Stimulated activated naive CD8-positive, alpha-beta T cell treated with anti-CD3 and anti-CD28 coated beads, Interleukin-15, Interleukin-2, amounts not matched to agents 100 U/mL and 50 U/mL, for 24 hours (primary cell): ENCODE data around the gene CACNA2D4.

Experiments
- ATAC-seq: fragments of 150-1000 bp; cut with Tn5 transposase; one replicate; pipeline ENCODE4 v1.10.0; 2021
- DNase-seq: peaks from one replicate; pipeline ENCODE4 v3.0.0; 2021

CACNA2D4 gene

DNA sequence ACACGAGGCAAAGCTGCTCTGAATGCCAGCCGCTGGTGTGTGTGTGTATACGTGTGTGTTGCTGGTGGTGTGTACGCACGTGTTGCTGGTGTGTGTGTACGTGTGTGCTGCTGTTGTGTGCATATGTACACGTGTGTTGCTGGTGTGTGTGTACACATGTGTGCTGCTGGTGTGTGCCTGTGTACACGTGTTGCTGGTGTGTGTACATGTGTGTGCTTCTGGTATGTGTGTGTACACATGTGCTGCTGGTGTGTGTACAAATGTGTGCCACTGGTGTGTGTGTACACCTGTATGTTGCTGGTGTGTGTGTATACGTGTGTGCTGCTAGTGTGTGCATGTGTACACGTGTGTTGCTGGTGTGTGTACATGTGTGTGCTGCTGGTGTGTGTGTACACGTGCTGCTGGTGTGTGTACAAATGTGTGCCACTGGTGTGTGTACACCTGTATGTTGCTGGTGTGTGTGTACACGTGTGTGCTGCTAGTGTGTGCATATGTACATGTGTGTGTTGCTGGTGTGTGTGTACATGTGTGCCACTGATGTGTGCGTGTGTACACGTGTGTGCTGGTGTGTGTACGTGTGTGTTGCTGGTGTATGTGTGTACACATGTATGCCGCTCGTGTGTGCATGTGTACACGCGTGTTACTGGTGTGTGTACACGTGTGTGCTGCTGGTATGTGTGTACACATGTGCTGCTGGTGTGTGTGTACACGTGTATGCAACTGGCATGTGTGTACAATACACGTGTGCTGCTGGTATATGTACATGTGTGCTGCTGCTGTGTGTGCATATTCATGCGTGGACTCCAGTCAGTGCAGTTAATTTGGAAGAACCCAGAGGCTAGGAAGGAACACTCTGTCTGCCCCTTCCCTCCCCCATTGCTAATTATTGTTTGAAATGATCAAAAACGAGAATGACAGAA lies 47.2 kb downstream of the CACNA2D4 start:
- no peak for DNase-seq
- no peak for ATAC-seq

DNA sequence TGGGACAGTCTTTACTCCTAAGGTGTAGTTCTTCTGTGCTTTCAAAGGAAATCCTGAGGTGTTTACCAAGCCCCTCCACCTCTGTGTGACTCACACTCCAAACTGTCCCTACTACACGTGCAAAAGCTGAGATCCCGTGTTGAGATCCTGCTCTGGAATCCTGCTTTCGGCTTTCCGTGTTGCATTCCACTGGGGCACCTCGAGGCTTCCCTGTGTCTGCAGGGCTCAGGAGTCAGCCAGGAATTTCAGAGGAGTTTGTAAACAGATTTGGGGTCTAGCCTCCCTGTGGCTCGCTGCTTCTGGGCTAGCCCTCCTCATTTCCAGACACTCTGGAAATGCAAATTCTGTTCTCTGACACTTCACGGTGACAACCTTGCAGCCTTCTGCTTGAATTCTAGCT lies 48.4 kb downstream of the CACNA2D4 start:
- DNase-seq (no peak), ATAC-seq (no peak)

DNA sequence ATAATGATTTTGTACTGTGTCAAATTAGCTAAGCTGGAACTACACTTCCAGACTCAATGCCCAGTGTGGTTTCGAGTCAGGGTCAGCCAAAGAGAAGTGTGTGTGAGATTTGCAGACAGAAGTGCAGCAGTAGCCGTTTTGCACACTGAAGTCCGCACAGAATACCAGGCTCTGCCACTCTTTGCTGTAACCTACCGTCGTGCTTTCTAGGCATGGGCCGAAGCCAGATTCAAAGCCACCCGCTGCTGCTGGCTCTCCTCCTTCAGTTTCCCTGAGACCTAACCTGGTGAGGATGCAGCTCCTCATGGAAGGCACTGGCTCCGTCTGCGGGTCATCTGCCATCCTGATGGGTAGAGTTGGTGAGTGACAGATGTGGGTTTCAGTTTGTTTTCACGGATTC lies 49.3 kb downstream of the CACNA2D4 start:
- no peak for ATAC-seq
- DNase-seq = no peak

DNA sequence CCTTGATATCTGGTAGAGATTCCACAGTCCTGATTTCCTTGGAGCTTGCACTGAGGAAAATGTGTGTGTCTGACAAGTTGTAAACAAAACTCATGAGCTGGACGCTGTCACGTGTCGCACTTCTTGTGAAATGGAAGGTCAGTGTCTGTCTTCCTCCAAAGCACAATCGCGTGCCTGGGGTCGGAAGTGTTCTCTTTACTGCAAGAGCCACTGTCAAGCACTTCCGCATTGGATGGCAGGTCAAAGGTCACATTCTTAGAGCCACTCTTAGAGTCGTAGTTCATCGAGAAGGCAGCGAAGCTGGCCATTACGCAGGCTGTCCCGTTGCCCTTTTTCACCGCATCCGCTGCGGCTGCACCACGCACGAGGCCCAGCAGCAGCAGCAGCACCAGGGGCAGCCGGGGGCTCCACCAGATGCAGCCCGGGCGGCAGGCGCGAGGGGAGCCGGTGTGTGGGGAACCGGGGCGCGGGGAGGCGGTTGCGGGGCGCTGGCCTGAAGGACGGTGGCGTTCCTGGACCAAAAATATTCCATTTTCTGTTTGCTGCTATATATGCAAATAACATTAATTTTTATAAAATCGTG lies 53.1 kb downstream of the CACNA2D4 start:
- ATAC-seq (no peak), DNase-seq (no peak)

DNA sequence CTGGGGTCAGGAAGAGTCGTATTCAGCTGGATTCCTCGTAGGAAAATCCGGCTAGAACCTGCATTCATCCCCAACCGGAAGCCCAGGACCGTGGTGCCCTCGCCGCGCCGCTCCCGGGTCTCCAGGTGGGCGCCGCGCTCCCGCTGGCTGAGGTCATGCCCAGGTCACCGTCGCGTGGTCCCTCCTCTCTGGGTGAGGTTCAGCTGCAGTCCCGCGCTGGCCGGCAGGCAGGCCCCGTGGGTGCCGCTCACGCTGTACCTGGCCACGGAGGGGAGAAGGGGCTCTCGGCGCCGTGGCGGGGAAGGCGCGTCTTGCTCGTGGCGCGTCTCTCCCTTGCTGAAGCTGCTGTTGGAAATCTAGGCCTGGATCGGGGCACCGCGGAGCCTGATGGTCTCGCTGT lies 53.6 kb downstream of the CACNA2D4 start:
- ATAC-seq (no peak), DNase-seq (no peak)

DNA sequence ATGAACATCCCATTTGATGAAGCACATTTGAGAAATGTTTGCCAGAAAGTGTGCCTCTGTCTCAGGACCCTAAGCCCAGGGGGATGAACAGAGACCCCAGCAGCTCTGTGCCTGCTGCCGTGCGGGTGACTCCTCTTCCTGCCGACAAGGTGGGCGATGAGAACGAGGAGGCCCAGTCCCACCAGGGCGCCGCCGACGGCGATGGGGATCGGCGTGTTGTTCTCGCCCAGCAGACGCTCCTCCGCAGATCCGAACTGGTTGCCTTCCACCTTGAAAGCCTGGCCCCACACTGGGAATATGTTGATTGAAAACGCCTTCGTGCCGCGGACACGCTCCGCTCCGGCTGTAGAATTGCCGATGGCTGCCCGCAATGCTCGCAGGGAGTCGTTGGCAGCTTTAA lies 54.0 kb downstream of the CACNA2D4 start:
- DNase-seq = no peak
- no peak for ATAC-seq

DNA sequence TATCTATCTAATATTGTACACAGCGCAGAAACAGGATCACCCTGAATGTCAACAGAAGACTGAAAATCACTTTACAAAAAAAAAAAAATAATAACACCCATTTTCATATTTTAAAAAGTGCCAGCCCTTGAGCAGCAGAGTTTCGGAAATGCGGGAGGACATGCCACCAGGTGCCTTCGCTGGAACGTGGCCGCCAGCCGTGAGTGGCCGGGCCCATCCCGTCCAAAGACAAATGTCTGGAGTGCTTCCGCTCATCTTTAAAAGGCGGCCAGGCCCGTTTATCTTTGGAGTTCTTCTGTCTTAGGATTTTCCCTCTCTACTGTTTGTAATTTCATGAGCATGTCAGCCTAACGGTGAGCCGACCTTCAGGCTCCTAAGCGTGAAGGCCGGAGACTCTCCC lies 54.6 kb downstream of the CACNA2D4 start:
- ATAC-seq = no peak
- DNase-seq = no peak

DNA sequence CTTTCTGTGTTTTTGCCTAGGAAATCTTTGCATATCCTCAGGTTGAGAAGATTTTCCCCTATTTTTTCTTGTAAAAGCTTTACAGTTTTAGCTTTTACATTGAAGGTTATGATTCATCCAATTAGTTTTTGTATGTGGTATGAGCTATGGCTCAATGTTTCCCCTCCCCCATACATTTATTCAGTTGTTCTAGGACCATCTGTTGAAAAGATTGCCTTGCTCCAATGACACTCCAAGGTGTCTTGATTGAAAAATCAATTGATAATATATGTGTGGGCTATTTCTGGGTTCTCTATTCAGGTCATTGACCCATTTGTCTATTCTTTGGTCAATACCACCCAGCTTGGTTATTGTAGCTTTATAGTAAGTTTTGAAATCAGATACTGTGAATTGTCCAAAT lies 55.5 kb downstream of the CACNA2D4 start:
- ATAC-seq = no peak
- DNase-seq = no peak

DNA sequence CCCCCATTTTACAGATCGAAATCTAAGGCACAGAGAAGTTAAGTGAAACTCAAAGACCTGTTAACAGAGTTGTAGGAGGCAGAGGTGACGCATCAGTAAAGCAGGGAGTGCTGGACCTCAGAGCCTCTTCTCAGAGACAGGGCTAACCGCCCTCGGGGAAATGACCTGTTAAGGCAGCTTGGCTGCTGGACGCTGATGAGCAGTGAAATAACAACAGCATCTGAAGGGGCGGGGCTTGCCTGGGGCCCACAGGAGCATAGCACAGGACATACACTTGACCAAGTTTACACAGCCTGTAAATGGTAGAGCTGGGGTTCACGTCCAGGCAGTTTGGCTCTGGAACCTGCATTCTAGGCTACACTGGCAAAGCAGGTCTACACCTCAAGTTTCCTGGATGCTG lies 58.8 kb downstream of the CACNA2D4 start:
- ATAC-seq (no peak), DNase-seq (no peak)

DNA sequence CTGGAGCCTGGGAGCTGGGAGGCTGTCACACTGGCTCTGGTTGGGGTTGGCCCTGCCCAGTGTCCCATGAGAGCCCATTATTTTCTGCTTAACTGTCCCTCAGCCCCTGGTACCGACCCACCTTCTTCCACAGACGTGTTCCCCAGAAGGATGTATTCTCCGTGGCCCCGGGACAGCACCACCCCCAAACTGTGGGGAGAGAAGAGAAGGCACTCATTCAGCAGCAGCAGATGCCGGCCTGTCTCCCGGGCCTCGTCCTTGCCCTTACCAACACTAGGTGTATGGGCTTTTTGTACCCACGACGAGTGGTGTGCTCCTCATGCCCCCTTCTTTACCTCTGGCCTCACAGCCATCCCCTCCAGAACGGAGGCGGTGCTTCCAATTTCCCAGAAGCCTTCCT lies 60.0 kb downstream of the CACNA2D4 start:
- no peak for DNase-seq
- no peak for ATAC-seq

DNA sequence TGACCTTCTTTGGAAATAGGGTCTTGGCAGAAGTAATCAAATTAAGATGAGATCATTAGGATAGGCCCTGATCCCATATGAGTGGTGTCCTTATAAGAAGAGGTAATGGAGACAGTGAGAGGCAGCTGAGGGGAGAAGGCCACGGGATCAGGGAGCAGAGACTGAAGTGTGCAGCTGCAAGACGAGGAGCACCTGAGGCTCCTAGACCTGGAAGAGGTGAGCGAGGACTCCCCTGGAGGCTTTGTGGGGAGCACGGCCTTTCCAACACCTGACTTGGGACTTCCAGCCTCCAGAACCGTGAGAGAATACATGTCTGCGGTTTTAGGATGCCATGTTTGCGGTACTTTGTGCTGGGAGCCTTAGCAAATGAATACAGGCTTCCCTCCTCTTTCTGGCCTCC lies 60.6 kb downstream of the CACNA2D4 start:
- DNase-seq (no peak), ATAC-seq (no peak)

DNA sequence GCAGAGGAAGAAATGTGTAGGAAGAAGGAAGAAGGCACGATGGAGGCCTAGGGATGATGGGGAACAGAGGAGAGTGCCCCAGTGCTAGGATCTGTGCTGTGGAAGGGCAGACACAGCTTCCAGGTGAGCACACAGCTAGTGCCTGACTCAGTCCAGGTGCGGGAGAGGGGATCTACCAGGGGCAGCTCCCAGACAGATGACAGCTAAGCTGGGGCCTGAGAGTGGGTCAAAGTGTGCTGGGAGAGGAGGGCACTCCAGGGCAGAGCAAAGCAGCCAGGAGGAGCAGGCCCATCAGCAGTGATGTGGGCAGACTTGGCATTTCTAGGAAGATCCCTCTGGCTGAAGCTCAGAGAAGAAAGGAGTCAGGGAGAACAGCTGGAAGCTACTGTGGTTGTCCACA lies 61.4 kb downstream of the CACNA2D4 start:
- ATAC-seq (no peak), DNase-seq (no peak)

DNA sequence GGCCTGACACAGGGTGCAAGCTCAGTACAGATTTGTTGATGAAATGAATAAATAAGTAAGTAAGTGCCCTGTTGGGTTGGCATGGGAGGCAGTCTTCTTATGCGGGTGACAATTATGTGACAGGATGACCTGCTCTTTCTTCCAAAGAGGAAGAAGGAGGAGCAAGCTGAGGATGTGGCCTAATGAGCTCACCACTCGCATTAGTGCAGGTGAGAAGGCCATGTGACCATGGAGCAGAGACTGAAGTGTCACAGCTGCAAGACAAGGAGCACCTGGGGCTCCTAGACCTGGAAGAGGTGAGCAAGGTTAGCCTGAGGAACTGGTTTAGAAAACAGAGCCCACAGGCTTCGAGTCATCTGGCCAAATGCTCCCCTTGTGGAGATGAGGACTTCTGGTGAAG lies 63.2 kb downstream of the CACNA2D4 start:
- DNase-seq (no peak), ATAC-seq (no peak)

DNA sequence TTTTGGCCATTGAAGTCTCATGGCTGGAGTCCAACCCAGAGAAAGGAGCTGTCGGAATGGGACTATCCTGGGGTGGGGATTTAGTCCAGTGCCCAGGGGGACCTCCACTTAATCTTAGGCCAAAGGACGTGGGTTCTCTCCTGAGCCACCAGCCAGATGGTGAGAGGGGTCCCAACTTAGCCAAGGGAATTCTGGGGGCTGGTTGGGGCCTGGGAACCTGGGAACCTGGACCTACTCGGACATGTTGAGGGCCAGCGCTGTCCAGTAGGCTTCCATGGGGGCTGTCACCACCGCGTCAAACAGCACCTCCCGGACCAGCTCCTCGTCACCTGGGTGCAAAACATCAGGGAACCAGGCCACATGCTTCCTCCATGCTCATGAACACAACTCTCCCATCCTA lies 64.7 kb downstream of the CACNA2D4 start:
- no peak for ATAC-seq
- no peak for DNase-seq

DNA sequence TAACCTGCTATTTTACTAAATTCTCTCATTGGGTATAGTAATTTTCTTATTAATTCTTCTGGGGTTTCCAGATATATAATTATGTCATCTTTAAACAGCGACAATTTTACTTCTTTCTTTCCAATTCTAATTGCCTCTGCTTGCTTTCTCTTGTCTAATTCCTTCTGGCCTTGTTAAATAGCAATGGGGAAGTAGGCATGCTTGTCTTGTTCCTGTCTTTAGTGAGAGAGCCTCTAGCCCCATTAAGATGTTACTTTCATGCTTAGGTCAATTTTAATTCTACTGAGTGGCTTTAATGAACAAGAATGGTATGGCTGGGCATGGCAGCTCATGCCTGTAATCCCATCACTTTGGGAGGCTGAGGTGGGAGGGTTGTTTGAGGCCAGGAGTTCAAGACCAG lies 66.4 kb downstream of the CACNA2D4 start:
- no peak for DNase-seq
- ATAC-seq = no peak

DNA sequence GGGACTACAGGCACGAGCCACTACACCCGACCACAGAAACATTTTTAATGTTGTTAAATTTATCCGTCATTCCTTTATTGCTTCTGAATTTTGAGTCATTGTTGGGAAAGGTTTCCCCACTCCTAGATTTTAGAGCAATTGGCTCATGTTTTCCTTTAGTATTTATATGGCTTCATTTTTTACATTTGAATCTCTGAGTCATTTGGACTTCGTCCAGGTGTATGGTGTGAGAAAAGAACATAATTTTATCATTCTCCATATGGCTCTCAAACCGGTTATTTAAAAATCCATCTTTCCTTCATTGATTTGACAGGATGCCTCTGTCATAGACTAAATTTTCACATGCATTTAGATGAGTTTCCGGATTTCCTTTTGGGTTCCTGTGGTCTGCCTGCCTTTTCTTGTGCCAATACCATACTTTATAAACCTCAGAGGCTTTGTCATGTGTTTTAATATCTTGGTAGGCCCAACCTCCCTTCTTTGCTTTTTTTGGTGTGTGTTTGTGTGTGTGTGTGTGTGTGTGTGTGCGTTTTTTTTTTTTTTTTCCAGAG lies 67.2 kb downstream of the CACNA2D4 start:
- ATAC-seq = no peak
- no peak for DNase-seq

DNA sequence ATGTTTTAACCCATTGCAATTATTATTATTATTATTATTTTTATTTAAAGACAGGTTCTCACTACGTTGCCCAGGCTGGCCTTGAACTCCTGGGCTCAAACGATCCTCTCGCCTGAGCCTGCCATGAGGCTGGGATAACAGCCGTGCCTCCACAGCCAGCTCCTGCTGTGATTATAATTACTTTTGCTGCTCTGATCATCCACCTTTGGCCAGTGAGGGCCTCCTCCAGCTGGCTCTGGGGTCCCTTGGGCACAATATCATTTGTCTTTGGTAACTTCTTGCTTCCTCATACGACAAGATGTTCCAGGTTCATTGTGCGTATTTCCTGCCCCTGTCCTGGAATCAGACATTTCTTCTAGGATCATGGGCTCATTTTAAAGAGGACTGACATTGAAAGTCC lies 69.7 kb downstream of the CACNA2D4 start:
- DNase-seq (no peak), ATAC-seq (no peak)

DNA sequence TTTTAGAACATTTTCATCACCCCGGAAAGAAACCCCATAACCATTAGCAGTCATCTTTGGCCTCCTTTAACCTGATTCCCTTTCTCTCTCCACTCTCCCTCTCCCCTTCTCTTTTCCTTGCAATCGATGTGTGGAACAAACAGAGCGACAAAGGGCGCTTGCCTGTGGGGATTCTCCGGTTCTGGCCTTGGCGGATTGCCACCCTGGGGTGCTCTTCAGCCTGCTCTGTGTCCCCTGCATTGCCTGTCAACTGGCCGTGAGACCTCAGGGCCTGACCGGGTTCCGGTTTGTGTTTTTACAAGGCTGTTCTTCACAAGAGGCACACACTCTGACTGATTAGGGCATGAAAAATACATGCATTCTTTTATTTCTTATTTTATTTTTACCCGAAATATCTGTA lies 70.3 kb downstream of the CACNA2D4 start:
- DNase-seq = no peak
- ATAC-seq = no peak

DNA sequence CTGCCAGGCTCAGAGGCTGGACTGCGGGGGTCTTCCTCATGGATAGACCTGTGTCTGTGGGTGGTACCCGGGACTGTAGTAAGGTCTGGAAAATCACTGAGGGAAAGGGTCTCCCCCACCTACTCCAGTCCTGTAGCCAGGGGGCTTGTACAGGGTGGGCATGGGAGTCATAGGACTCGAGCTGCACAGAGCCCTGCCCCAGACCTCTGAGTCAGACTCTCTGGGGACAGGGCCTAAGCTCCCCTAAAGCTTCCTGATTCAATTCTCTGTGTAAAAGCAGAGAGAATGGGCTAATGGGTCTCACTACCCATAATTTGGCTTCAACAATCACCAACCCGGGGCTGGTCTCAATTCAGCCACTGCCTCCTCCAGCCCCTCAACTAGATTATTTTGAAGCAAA lies 71.0 kb downstream of the CACNA2D4 start:
- ATAC-seq (no peak), DNase-seq (no peak)

DNA sequence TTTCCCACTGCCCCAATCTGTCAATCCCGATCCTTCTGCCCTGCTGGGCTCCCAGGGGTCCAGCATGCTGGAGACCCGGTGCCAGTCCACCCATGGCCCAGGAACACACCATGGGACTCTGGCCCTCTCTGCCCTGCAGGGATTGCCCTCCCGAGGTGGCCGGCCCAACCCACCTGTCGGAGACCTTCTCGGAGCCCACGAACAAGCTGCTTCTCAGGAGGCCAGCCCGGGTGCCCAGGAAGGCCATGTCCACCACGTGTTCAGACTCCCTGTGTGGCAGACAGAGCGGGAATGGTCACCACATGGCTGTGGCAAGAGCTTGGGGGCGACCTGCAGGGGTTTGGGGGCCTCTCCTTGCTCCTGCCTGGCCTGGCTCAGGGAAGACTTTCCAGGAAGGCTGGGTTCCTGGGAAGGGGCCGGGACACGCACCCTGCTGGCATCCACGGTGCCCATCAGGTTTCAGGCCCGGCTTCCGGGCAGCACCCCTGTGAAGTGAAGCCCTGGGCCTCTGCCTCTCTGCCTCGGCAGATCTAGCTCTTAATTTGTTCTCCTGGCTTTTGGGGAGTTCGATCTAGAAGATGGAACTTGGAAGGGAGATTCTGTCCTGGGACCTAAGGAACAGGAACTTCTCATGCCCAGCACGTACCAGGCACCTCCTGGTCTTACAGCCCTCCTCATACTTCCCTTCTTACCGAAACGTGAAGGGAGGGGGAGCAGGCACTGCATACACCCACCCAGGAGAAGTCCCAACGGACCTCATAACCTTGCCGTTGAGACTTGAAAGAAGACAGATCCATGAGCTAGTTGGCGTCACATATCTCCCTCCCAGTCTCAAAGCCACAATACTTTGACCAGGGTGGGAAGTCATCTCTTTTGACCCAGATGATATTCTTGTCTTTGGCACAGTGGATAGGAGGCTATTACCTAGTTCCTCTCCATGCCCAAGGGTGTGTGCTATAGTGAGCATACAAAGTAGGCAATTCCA lies 71.7 kb downstream of the CACNA2D4 start:
- DNase-seq (no peak), ATAC-seq (no peak)

DNA sequence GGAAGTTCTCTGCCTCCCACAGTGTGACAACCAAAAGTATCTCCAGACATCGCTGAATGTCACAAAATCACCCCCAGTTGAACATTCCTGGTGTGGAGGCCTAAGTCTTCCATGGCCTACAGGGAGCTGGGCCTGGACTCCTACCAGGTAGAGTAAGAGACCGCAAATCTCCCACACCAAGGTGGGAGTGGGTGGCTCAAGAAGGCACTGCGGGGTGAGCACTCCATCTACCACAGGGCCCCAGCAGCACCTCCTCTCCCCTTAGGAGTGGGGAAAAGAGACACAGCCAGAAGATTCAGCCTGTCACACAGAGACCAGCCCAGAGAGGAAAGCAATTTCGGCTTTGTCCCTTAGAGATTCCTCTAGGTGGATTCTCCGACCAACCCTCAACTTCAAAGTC lies 72.6 kb downstream of the CACNA2D4 start:
- no peak for DNase-seq
- ATAC-seq = no peak

DNA sequence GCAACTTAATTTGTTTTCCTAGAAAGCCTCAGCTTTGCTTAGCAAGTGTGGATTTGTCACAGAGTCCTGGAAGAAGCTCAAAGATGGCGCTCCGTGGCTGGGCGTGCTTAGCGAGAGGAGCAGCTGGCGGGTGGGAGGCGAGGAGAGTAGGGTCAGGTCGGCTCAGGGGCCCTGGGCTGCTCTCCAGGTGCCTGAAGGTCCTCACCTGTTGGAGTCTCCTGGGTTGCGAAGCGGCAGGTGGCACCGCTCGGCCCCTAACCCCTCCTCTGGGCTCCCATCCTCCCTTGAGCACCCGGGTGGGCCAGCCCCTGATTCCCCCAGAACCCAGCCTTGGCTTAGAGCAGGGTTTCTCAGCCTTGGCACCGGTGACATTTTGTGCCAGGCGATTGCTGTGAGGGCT lies 73.0 kb downstream of the CACNA2D4 start:
- DNase-seq (no peak), ATAC-seq (no peak)
